ENCODE results near the gene MCHR1. TPM values are rescaled to one million over a fixed set of nuclear protein-coding genes. Genes with fewer than 3 reads are reported as not detected.
"Not testable (repeated sequence)": the region's sequence is repeated elsewhere in the genome, so short reads cannot be mapped to it uniquely, and the experiment has no call there.

MCHR1 gene
- total RNA-seq, 1 donor from 2014 or later, result 0.45 TPM

- TF ChIP-seq EZH2 (IDR thresholded peaks at IDR 0.05), result no peak
- no peak for TF ChIP-seq CTCF (IDR thresholded peaks at IDR 0.05)
- TF ChIP-seq EZH2phosphoT487 (IDR thresholded peaks at IDR 0.05), result no peak
- no peak overlapping the region for H3K27ac ChIP-seq
- no peaks in the 10 kb centered on the region for H3K79me2 ChIP-seq (ENCODE audit: low read depth)
- no peak overlapping the region for H3K4me3 Mint-ChIP-seq
- H2AFZ ChIP-seq (replicated peaks), result no peak overlapping the region
- peaks cover 5% of the 10 kb centered on the region for H3K9me3 Mint-ChIP-seq
- no peak overlapping the region for H3K4me2 ChIP-seq
- no peaks in the 10 kb centered on the region for H3K9me3 ChIP-seq (ENCODE audit: low read depth)
- H3K27ac Mint-ChIP-seq, result no peak overlapping the region
- DNase-seq (ENCODE audit: low spot score), result no peak
- H3K36me3 ChIP-seq, result no peaks in the 10 kb centered on the region
- H3K27me3 Mint-ChIP-seq (ENCODE audit: insufficient read depth, low read depth), result peaks cover 10% of the 10 kb centered on the region
- H3K4me1 ChIP-seq, result no peaks in the 10 kb centered on the region
- H3F3A ChIP-seq (ENCODE audit: low read depth), result no peaks in the 10 kb centered on the region
- H3K36me3 Mint-ChIP-seq, result no peaks in the 10 kb centered on the region
- no peaks in the 10 kb centered on the region for H4K20me1 ChIP-seq (ENCODE audit: low read depth)
- peaks cover 4% of the 10 kb centered on the region for H3K4me1 Mint-ChIP-seq
- H3K27me3 ChIP-seq, result no peaks in the 10 kb centered on the region
- no peak overlapping the region for H3K9ac ChIP-seq
- H3K4me3 ChIP-seq, result no peak overlapping the region
Observed at GRCh38 chr22:40673017-40673416, 6.3 kb upstream of the MCHR1 start.

DNA sequence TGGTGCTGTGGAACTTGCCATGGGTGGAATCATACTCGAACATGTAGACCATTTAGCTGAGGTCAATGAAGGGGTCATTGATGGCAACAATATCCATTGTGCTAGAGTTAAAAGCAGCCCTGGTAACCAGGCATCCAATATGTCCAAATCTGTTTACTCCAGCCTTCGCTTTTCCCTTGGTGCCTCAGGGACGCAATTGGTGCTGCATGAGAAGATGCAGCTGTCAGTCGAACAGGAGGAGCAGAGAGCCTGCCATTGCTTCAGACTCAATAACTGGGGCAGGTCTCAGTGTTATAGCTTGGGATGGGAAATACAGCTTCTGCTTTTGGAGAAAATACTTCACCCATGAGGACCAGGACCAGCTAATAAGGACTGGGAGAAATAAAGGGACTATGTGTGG, 5.0 kb upstream of the MCHR1 start:
- H3K27me3 Mint-ChIP-seq (ENCODE audit: insufficient read depth, low read depth), result peaks cover 10% of the 10 kb centered on the region
- no peaks in the 10 kb centered on the region for H3K36me3 ChIP-seq

GRCh38 chr22:40676166-40676565, 3.1 kb upstream of the MCHR1 start:
- H3K36me3 Mint-ChIP-seq; H2AFZ ChIP-seq (replicated peaks); H3K9me3 Mint-ChIP-seq; H3K27ac ChIP-seq; H3K9me3 ChIP-seq (ENCODE audit: low read depth); H3K79me2 ChIP-seq (ENCODE audit: low read depth); H3K27me3 ChIP-seq; H3K27ac Mint-ChIP-seq; DNase-seq (ENCODE audit: low spot score); H3K4me2 ChIP-seq; H3K4me3 Mint-ChIP-seq; H3K36me3 ChIP-seq; H3K9ac ChIP-seq; H3K4me3 ChIP-seq; H4K20me1 ChIP-seq (ENCODE audit: low read depth): not testable (repeated sequence)
- Histone ChIP-seq H3K4me1 (peaks cover 27% of the 10 kb centered on the region), H3F3A (ENCODE audit: low read depth) (peaks cover 26% of the 10 kb centered on the region)
- Mint-ChIP-seq H3K4me1 (peaks cover 28% of the 10 kb centered on the region), H3K27me3 (ENCODE audit: insufficient read depth, low read depth) (peaks cover 20% of the 10 kb centered on the region)

More for the DNA sequence above, 5.0 kb upstream of the MCHR1 start:
- Histone ChIP-seq H3K9ac (no peak overlapping the region), H3K27ac (no peak overlapping the region), H3K79me2 (ENCODE audit: low read depth) (no peaks in the 10 kb centered on the region), H3K4me3 (no peak overlapping the region), H3K4me1 (peaks cover 8% of the 10 kb centered on the region), H3F3A (ENCODE audit: low read depth) (peaks cover 10% of the 10 kb centered on the region), H3K9me3 (ENCODE audit: low read depth) (no peaks in the 10 kb centered on the region), H2AFZ (replicated peaks) (no peak overlapping the region), H4K20me1 (ENCODE audit: low read depth) (no peaks in the 10 kb centered on the region), H3K27me3 (no peaks in the 10 kb centered on the region), H3K4me2 (no peak overlapping the region)
- no peaks in the 10 kb centered on the region for H3K36me3 Mint-ChIP-seq
- H3K4me3 Mint-ChIP-seq, result no peak overlapping the region
- TF ChIP-seq EZH2phosphoT487 (IDR thresholded peaks at IDR 0.05) (no peak), CTCF (IDR thresholded peaks at IDR 0.05) (no peak), EZH2 (IDR thresholded peaks at IDR 0.05) (no peak)
- H3K4me1 Mint-ChIP-seq, result peaks cover 12% of the 10 kb centered on the region
- no peak overlapping the region for H3K27ac Mint-ChIP-seq
- DNase-seq (ENCODE audit: low spot score), result no peak
- H3K9me3 Mint-ChIP-seq, result peaks cover 5% of the 10 kb centered on the region

DNA sequence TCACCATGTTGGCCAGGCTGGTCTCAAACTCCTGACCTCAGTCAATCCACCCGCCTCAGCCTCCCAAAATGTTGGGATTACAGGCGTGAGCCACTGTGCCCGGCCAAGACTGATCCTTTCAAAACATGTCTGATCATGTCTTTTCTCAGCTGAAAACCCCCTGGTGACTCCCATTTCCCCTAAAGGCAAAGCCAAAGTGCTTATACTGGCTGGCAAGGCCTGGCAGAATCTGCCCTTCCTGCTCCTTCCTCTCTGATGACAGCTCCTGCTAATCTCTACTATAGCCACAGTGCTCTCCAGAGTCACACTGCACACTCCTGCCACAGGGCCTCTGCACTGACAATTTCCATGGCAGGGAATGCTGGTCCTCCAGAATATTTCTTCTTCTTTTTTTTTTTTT, 2.6 kb upstream of the MCHR1 start:
- no peaks in the 10 kb centered on the region for H3K79me2 ChIP-seq (ENCODE audit: low read depth)
- Mint-ChIP-seq H3K27me3 (ENCODE audit: insufficient read depth, low read depth) (peaks cover 23% of the 10 kb centered on the region), H3K4me1 (peaks cover 33% of the 10 kb centered on the region), H3K9me3 (peaks cover 3% of the 10 kb centered on the region), H3K4me3 (no peak overlapping the region), H3K36me3 (peaks cover 6% of the 10 kb centered on the region), H3K27ac (peak overlapping the region; percentile 63)
- H3F3A ChIP-seq (ENCODE audit: low read depth), result peaks cover 31% of the 10 kb centered on the region
- no peak overlapping the region for H3K4me2 ChIP-seq
- TF ChIP-seq EZH2 (IDR thresholded peaks at IDR 0.05) (no peak), CTCF (IDR thresholded peaks at IDR 0.05) (no peak), EZH2phosphoT487 (IDR thresholded peaks at IDR 0.05) (no peak)
- no peak overlapping the region for H3K9ac ChIP-seq
- peaks cover 29% of the 10 kb centered on the region for H3K4me1 ChIP-seq
- H3K27me3 ChIP-seq, result no peaks in the 10 kb centered on the region
- DNase-seq (ENCODE audit: low spot score), result no peak
- H3K27ac ChIP-seq, result no peak overlapping the region
- H4K20me1 ChIP-seq (ENCODE audit: low read depth), result no peaks in the 10 kb centered on the region
- H3K36me3 ChIP-seq, result no peaks in the 10 kb centered on the region
- no peak overlapping the region for H3K4me3 ChIP-seq
- no peak overlapping the region for H2AFZ ChIP-seq (replicated peaks)
- H3K9me3 ChIP-seq (ENCODE audit: low read depth), result no peaks in the 10 kb centered on the region
